ENCODE measurements around the gene TRIM41.

GRCh38 chr5:181211208-181211607 is 11.9 kb upstream of the TRIM41 start:
- no peak for TF ChIP-seq FOXJ3 (CRISPR knock-in tag; IDR thresholded peaks at IDR 0.05; ENCODE audit: borderline replicate concordance)
- TF ChIP-seq DPF2 (CRISPR knock-in tag; IDR thresholded peaks at IDR 0.05; ENCODE audit: borderline replicate concordance, low read depth) = no peak
- no peak for TF ChIP-seq ZHX1 (CRISPR knock-in tag; IDR thresholded peaks at IDR 0.05; ENCODE audit: low read depth)
- TF ChIP-seq ZNF124 (CRISPR knock-in tag; IDR thresholded peaks at IDR 0.05) = no peak
- no peak for TF ChIP-seq RERE (CRISPR knock-in tag; IDR thresholded peaks at IDR 0.05; ENCODE audit: low read depth)
- TF ChIP-seq WIZ (CRISPR knock-in tag; IDR thresholded peaks at IDR 0.05) = no peak
- no peak for TF ChIP-seq CREB1 (IDR thresholded peaks at IDR 0.05)
- TF ChIP-seq CREB1 (CRISPR knock-in tag; IDR thresholded peaks at IDR 0.05) = no peak
- TF ChIP-seq ZSCAN30 (CRISPR knock-in tag; IDR thresholded peaks at IDR 0.05) = no peak
